SJCRH30 (cell line): ENCODE results near the gene EEIG1. TPM values are rescaled to one million over a fixed set of nuclear protein-coding genes. Genes with fewer than 3 reads are reported as not detected.

Experiments used
- DNase-seq, 2 experiments: peaks; one replicate each; pipeline ENCODE4 v3.0.0-alpha.2; 2015 to 2020
- H3K27ac ChIP-seq: fragments of 250-450 bp; sonication (Bioruptor Pico); 2 replicates; pipeline ENCODE4 v1.5.1; 2020; ENCODE audit warnings: mild to moderate bottlenecking, moderate library complexity
- H3K27me3 ChIP-seq: fragments of 250-450 bp; sonication (Bioruptor Pico); 2 replicates; pipeline ENCODE4 v1.5.1; 2020; ENCODE audit warnings: mild to moderate bottlenecking, moderate library complexity
- H3K36me3 ChIP-seq: fragments of 250-450 bp; sonication (Bioruptor Pico); 2 replicates; pipeline ENCODE4 v1.5.1; 2020; ENCODE audit warnings: mild to moderate bottlenecking, moderate library complexity
- H3K4me1 ChIP-seq: fragments of 250-450 bp; sonication (Bioruptor Pico); 2 replicates; pipeline ENCODE4 v1.5.1; 2020; ENCODE audit warnings: mild to moderate bottlenecking, moderate library complexity
- H3K4me3 ChIP-seq: fragments of 250-450 bp; sonication (Bioruptor Pico); 2 replicates; pipeline ENCODE4 v1.5.1; 2020; ENCODE audit warnings: mild to moderate bottlenecking, moderate library complexity
- H3K9me3 ChIP-seq: fragments of 250-450 bp; sonication (Bioruptor Pico); replicated peaks from 2 replicates; pipeline ENCODE4 v1.5.1; 2020; ENCODE audit warnings: mild to moderate bottlenecking, moderate library complexity
- total RNA-seq: library from RNA; depleted of rRNA; stranded (reverse); fragments of >200 nt; shearing (Covaris generic); gene quantifications from 2 replicates; pipeline ENCODE4 v1.2.3, GENCODE V29; 2014

The EEIG1 gene
- total RNA-seq, 1 experiment from 2014 or later, result 4.0 TPM

- H3K4me1 ChIP-seq, result peaks cover 18% of the 10 kb centered on the region
- no peaks in the 10 kb centered on the region for H3K9me3 ChIP-seq
- H3K27me3 ChIP-seq, result no peaks in the 10 kb centered on the region
- no peak overlapping the region for H3K27ac ChIP-seq
- no peaks in the 10 kb centered on the region for H3K36me3 ChIP-seq
- no peak overlapping the region for H3K4me3 ChIP-seq
- no peak for DNase-seq
These were observed 6.6 kb downstream of the EEIG1 start for GRCh38 chr9:127974001-127974768.

- Histone ChIP-seq H3K4me3 (no peak overlapping the region), H3K27ac (no peak overlapping the region), H3K27me3 (no peaks in the 10 kb centered on the region), H3K36me3 (no peaks in the 10 kb centered on the region), H3K4me1 (peaks cover 14% of the 10 kb centered on the region), H3K9me3 (no peaks in the 10 kb centered on the region)
- no peak for DNase-seq
These were observed 7.4 kb downstream of the EEIG1 start for GRCh38 chr9:127973169-127974000.

- Histone ChIP-seq H3K36me3 (no peaks in the 10 kb centered on the region), H3K27me3 (no peaks in the 10 kb centered on the region), H3K4me3 (no peak overlapping the region), H3K4me1 (peaks cover 4% of the 10 kb centered on the region; the same call in 1 of the 2 replicates), H3K27ac (no peak overlapping the region), H3K9me3 (no peaks in the 10 kb centered on the region)
- no peak for DNase-seq
These were observed 8.4 kb downstream of the EEIG1 start for GRCh38 chr9:127972236-127972871.

- peak in 1 of 2 experiments; percentile 33 for DNase-seq
- Histone ChIP-seq H3K27me3 (no peaks in the 10 kb centered on the region), H3K27ac (no peak overlapping the region), H3K9me3 (no peaks in the 10 kb centered on the region), H3K36me3 (no peaks in the 10 kb centered on the region), H3K4me1 (peaks cover 8% of the 10 kb centered on the region; the same call in 1 of the 2 replicates), H3K4me3 (no peak overlapping the region)
These were observed 9.2 kb downstream of the EEIG1 start for GRCh38 chr9:127971357-127972235.

GRCh38 chr9:127970401-127971313 lies 10.1 kb downstream of the EEIG1 start:
- Histone ChIP-seq H3K9me3 (no peaks in the 10 kb centered on the region), H3K27me3 (no peaks in the 10 kb centered on the region), H3K4me3 (no peak overlapping the region), H3K36me3 (no peaks in the 10 kb centered on the region), H3K4me1 (peaks cover 13% of the 10 kb centered on the region), H3K27ac (no peak overlapping the region)
- DNase-seq, result no peak

GRCh38 chr9:127968700-127969383 lies 11.9 kb downstream of the EEIG1 start:
- Histone ChIP-seq H3K4me1 (peaks cover 18% of the 10 kb centered on the region), H3K27me3 (no peaks in the 10 kb centered on the region), H3K27ac (no peak overlapping the region), H3K4me3 (no peak overlapping the region), H3K36me3 (no peaks in the 10 kb centered on the region), H3K9me3 (no peaks in the 10 kb centered on the region)
- DNase-seq, result no peak

- Histone ChIP-seq H3K4me3 (no peak overlapping the region), H3K9me3 (no peaks in the 10 kb centered on the region), H3K27me3 (no peaks in the 10 kb centered on the region), H3K4me1 (peaks cover 18% of the 10 kb centered on the region), H3K36me3 (no peaks in the 10 kb centered on the region), H3K27ac (no peak overlapping the region)
- DNase-seq, result no peak
These were observed 12.7 kb downstream of the EEIG1 start for GRCh38 chr9:127968042-127968441.

GRCh38 chr9:127967151-127967809 lies 13.5 kb downstream of the EEIG1 start:
- Histone ChIP-seq H3K4me3 (no peak overlapping the region), H3K36me3 (no peaks in the 10 kb centered on the region), H3K27ac (no peak overlapping the region), H3K9me3 (no peaks in the 10 kb centered on the region), H3K27me3 (no peaks in the 10 kb centered on the region), H3K4me1 (peaks cover 18% of the 10 kb centered on the region)
- DNase-seq, result no peak

- peaks cover 18% of the 10 kb centered on the region for H3K4me1 ChIP-seq
- DNase-seq, result no peak
- no peaks in the 10 kb centered on the region for H3K9me3 ChIP-seq
- H3K36me3 ChIP-seq, result no peaks in the 10 kb centered on the region
- H3K4me3 ChIP-seq, result no peak overlapping the region
- no peaks in the 10 kb centered on the region for H3K27me3 ChIP-seq
- H3K27ac ChIP-seq, result no peak overlapping the region
These were observed 14.2 kb downstream of the EEIG1 start for GRCh38 chr9:127966416-127967150.

GRCh38 chr9:127965953-127966352 lies 14.8 kb downstream of the EEIG1 start:
- DNase-seq, result no peak
- Histone ChIP-seq H3K9me3 (no peaks in the 10 kb centered on the region), H3K27me3 (no peaks in the 10 kb centered on the region), H3K36me3 (no peaks in the 10 kb centered on the region), H3K4me1 (peaks cover 18% of the 10 kb centered on the region), H3K4me3 (no peak overlapping the region), H3K27ac (peak overlapping the region; percentile 12; the same call in 1 of the 2 replicates)

GRCh38 chr9:127963359-127964064 lies 17.3 kb downstream of the EEIG1 start:
- Histone ChIP-seq H3K9me3 (no peaks in the 10 kb centered on the region), H3K4me1 (peaks cover 20% of the 10 kb centered on the region), H3K27ac (no peak overlapping the region)

GRCh38 chr9:127963041-127963358 lies 17.8 kb downstream of the EEIG1 start:
- no peak for DNase-seq
- H3K27me3 ChIP-seq, result no peaks in the 10 kb centered on the region
- no peaks in the 10 kb centered on the region for H3K36me3 ChIP-seq
- H3K27ac ChIP-seq, result no peak overlapping the region
- H3K4me1 ChIP-seq, result peaks cover 20% of the 10 kb centered on the region
- no peaks in the 10 kb centered on the region for H3K9me3 ChIP-seq
- no peak overlapping the region for H3K4me3 ChIP-seq

More at GRCh38 chr9:127963359-127964064, 17.3 kb downstream of the EEIG1 start:
- H3K36me3 ChIP-seq, result no peaks in the 10 kb centered on the region
- DNase-seq, result no peak
- H3K4me3 ChIP-seq, result no peak overlapping the region
- H3K27me3 ChIP-seq, result no peaks in the 10 kb centered on the region
